Mesothelial cell of epicardium (in vitro differentiated cells): ENCODE measurements around the gene DVL1. TPM values are rescaled to one million over a fixed set of nuclear protein-coding genes. Genes with fewer than 3 reads are reported as not detected.

Experiments used
- DNase-seq, 2 experiments: peaks; one replicate each; pipeline ENCODE4 v3.0.0; 2021; ENCODE audit warnings: low spot score in 2 of 2; ENCODE audit not compliant: unreplicated experiment in 2 of 2
- H3K27ac Mint-ChIP-seq: 2 replicates; pipeline ENCODE4 v1.8.0; 2021; ENCODE audit warnings: mixed read lengths
- H3K27me3 Mint-ChIP-seq: 2 replicates; pipeline ENCODE4 v1.8.0; 2021; ENCODE audit warnings: low read depth, mixed read lengths
- H3K36me3 Mint-ChIP-seq: 2 replicates; pipeline ENCODE4 v1.8.0; 2021; ENCODE audit warnings: mixed read lengths
- H3K4me1 Mint-ChIP-seq: 2 replicates; pipeline ENCODE4 v1.8.0; 2021; ENCODE audit warnings: mixed read lengths
- H3K4me3 Mint-ChIP-seq: 2 replicates; pipeline ENCODE4 v1.8.0; 2021; ENCODE audit warnings: mild to moderate bottlenecking, moderate library complexity, mixed read lengths
- H3K9me3 Mint-ChIP-seq: 2 replicates; pipeline ENCODE4 v1.8.0; 2021; ENCODE audit warnings: mixed read lengths
- CTCF ChIP-seq: fragments of 200-600 bp; sonication (generic); IDR thresholded peaks from one replicate; pipeline ENCODE4 v1.5.0; 2021; ENCODE audit warnings: antibody characterized with exemption; ENCODE audit not compliant: unreplicated experiment
- total RNA-seq: library from RNA; stranded (reverse); gene quantifications from 3 replicates; pipeline ENCODE4 v1.2.1, GENCODE V29; 2021

DVL1 gene
- total RNA-seq, 1 donor from 2014 or later = 54.5 TPM

- DNase-seq = no peak
- no peaks in the 10 kb centered on the region for H3K9me3 Mint-ChIP-seq
- no peaks in the 10 kb centered on the region for H3K36me3 Mint-ChIP-seq
- H3K27me3 Mint-ChIP-seq = no peaks in the 10 kb centered on the region
- peak overlapping the region; percentile 63 for H3K4me3 Mint-ChIP-seq
- no peak for TF ChIP-seq CTCF
- H3K4me1 Mint-ChIP-seq = peaks cover 15% of the 10 kb centered on the region
- H3K27ac Mint-ChIP-seq = peak overlapping the region; percentile 39
Observed at GRCh38 chr1:1325288-1326074, 23.7 kb downstream of the DVL1 start.

- Mint-ChIP-seq H3K4me3 (peak within 1 kb of the TSS; percentile 86), H3K27me3 (no peaks in the 10 kb centered on the region), H3K36me3 (no peaks in the 10 kb centered on the region), H3K27ac (peak within 1 kb of the TSS; percentile 95), H3K4me1 (peaks cover 14% of the 10 kb centered on the region), H3K9me3 (no peaks in the 10 kb centered on the region)
- TF ChIP-seq CTCF = no peak
- peak; percentile 96 for DNase-seq
Observed at GRCh38 chr1:1324524-1325287, 24.5 kb downstream of the DVL1 start, which contains the start of the genes CPTP and INTS11. Gene CPTP, plus strand, starts transcription at chr1:1324802. Its CDS starts 2,109 bp downstream, at chr1:1326911. Gene INTS11, minus strand, starts transcription at chr1:1324660. Its CDS starts 52 bp downstream, at chr1:1324608.

- Mint-ChIP-seq H3K36me3 (peaks cover 2% of the 10 kb centered on the region), H3K27me3 (no peaks in the 10 kb centered on the region), H3K27ac (no peak overlapping the region), H3K4me3 (peak overlapping the region; percentile 86), H3K9me3 (no peaks in the 10 kb centered on the region), H3K4me1 (peaks cover 14% of the 10 kb centered on the region)
- TF ChIP-seq CTCF = no peak
- DNase-seq = no peak
Observed at GRCh38 chr1:1324084-1324523, 25.1 kb downstream of the DVL1 start.

GRCh38 chr1:1322952-1323351, 26.3 kb downstream of the DVL1 start:
- Mint-ChIP-seq H3K27ac (no peak overlapping the region), H3K4me1 (peaks cover 16% of the 10 kb centered on the region), H3K36me3 (peaks cover 2% of the 10 kb centered on the region), H3K9me3 (no peaks in the 10 kb centered on the region), H3K27me3 (no peaks in the 10 kb centered on the region), H3K4me3 (peak overlapping the region; percentile 85)
- no peak for TF ChIP-seq CTCF
- no peak for DNase-seq

GRCh38 chr1:1322418-1322817, 26.8 kb downstream of the DVL1 start:
- Mint-ChIP-seq H3K27ac (no peak overlapping the region), H3K36me3 (peaks cover 2% of the 10 kb centered on the region), H3K4me3 (peak overlapping the region; percentile 85), H3K27me3 (no peaks in the 10 kb centered on the region), H3K9me3 (no peaks in the 10 kb centered on the region), H3K4me1 (peaks cover 17% of the 10 kb centered on the region)
- no peak for DNase-seq
- no peak for TF ChIP-seq CTCF
